ENCODE results near the gene UCN2. TPM values are rescaled to one million over a fixed set of nuclear protein-coding genes. Genes with fewer than 3 reads are reported as not detected.

The UCN2 gene
- total RNA-seq: not detected
- long read RNA-seq: 0 reads

DNA sequence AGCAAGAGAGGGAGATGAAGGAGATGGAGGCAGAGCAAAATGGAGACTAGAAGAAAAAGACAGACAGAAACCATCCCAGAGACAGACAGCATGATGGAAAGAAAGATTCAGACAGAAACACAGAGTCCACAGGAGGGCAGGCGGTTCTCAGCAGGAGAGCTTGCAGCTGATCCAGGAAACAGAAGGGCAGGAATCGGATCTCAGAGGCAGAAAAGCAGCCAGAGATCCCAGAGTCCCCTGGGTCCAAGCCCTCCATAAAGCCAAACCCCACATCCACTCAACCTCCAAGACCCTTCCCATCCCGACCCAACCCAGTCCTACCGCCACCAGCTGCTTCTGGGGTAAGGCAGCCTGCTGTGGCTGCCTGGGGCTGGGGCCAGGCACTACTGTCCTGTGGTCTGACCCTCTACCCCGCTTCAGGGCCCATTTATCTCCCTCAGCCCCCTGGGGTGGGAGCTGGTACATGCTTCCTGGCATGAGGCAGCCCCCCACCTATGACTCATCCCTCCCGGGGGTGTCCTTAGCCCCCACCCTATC is at the start of gene UCN2:
Gene UCN2 (minus strand): TSS at position 400 of the 537 bp plus-strand sequence. CDS start 657 bp downstream, outside the sequence.
- no peak for DNase-seq
- intact Hi-C loops (cut with DNase I): no loop called here

GRCh38 chr3:48612309-48612708 is 48.7 kb upstream of the UCN2 start:
- intact Hi-C loops (cut with DNase I): no loop called here

More for the DNA sequence above, at the start of gene UCN2:
- ATAC-seq: no peak

GRCh38 chr3:48609088-48610005 is 45.8 kb upstream of the UCN2 start, which contains the start of gene UQCRC1:
UQCRC1 (minus strand) TSS chr3:48609646; CDS start chr3:48609620, 26 bp downstream.
- intact Hi-C loops (cut with DNase I): no loop called here
- DNase-seq (peak; percentile 94), ATAC-seq (peak; percentile 100)

More at GRCh38 chr3:48612309-48612708, 48.7 kb upstream of the UCN2 start:
- no peak for DNase-seq
- no peak for ATAC-seq

- no peak for DNase-seq
- intact Hi-C loops (cut with DNase I): no loop called here
- no peak for ATAC-seq
These were observed 43.9 kb upstream of the UCN2 start for GRCh38 chr3:48607519-48607918.

DNA sequence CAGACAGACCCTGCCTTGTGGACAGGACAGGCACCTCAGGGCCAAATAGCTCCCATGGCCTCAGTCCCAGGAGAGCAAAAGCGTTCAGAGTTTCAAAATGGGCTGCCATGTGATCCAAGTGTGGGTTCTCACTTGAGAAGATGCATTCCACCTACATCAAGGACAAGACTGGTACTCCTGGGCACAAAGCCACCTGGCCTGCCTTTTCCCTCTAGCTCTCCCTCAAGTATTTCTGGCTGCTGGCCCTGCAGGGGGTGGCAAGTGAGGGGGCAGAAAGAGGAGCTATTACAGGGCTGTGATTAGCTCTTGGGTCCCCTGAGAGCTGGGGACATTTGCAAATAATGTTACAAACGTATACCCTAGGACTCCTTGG is 38.0 kb upstream of the UCN2 start:
- DNase-seq: peak; percentile 62
- ATAC-seq: peak; percentile 7 to 11
- intact Hi-C loops (cut with DNase I): no loop called here

DNA sequence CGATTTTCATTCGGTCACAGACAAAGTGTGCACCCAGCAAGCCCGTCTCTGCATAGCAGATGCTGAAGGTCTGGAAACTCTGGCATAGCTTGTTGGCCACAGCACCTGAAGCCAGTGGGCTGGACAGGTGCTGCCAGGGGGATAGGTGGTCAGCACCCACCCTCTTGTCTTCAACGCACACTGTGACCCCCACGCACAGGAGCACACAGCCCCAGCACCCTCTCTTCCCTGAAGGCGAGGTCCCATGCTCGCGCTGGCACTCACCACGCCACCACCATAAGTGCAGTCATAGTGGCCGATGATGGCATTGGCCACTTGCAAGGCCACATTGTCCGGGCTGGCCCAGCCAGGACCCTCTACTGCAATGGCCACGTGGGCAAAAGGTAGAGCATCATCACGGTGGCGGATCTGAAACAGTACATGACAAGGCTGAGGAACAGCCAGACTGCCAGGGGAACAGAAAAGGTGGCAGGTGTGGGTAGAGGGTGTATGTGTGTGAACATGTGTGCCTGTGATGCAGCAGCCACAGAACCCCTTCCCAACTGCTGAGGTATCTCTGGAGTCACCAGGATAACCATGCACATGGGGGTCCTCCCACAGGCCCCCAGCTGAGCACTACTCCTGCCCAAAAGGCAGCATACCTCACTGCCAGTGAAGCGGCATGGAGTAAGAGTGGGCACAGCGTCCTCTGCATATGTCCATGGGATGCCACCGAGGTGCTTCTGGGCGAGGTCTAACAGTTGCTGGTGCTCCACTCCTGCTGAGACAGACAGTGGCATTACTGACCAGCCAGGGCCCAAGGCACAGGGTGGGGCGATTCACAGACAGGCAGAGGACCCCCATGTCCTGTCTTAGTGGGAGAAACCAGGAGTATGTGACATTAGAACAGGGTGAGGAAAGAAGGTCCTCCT is 37.4 kb upstream of the UCN2 start:
- no peak for ATAC-seq
- intact Hi-C loops (cut with DNase I): no loop called here
- DNase-seq: no peak

DNA sequence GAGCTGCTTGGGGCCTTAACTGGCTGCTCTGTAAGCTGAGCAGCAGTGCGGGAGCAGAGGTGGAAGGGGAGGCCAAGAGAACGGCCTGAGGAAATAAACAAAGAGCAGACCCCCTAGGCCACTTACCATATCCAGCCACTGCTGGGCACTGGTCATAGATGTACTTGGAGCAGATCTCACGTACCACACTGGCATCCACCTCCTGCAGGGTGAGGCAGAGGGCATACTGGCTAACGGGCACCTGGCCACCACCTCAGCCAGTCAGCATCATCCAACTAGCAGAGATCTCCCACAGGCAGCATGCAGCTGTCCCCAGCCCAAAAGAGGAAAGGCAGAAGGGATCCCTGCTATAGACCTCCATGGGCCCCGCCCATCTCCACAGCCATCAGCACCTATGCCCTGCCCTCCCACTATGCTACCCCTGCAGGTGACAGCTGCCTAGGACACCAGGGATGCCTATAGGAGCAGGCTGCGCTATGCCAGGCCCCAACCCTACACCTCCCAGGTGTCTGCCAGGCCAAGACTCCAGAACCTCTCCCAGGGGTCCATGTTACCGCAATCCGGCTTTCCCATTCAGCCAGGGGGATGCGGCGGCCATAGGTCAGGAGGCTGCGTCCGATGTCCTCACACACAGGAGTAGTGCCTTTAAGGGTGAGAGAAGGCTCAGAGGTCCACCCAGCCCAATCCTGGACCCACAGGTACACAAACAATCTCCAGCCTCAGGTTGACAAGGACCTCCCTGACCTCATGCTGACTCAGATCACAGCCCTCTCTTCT is 36.1 kb upstream of the UCN2 start:
- intact Hi-C loops (cut with DNase I): no loop called here
- DNase-seq (no peak), ATAC-seq (no peak)

DNA sequence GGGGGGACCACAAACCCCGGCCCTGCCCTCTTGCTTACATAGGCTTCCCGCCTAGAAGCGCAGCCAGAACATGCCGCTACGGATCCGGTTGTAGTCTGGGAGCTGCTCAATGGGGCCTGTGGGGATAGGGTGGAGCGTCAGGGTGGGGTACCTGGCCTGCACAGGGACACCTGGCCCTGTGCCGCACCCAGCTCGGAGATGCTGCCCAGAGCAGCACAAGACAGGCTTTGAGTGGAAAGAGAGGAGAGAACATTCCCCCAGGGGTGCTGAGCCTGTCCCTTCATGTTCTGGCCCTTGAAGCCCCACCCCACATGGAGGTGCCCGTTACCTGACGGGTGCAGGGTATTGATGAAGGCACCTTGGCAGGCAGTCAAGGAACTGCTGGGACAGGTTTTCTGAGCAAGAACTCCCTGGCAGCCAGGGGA is 35.5 kb upstream of the UCN2 start:
- DNase-seq: no peak
- intact Hi-C loops (cut with DNase I): no loop called here

DNA sequence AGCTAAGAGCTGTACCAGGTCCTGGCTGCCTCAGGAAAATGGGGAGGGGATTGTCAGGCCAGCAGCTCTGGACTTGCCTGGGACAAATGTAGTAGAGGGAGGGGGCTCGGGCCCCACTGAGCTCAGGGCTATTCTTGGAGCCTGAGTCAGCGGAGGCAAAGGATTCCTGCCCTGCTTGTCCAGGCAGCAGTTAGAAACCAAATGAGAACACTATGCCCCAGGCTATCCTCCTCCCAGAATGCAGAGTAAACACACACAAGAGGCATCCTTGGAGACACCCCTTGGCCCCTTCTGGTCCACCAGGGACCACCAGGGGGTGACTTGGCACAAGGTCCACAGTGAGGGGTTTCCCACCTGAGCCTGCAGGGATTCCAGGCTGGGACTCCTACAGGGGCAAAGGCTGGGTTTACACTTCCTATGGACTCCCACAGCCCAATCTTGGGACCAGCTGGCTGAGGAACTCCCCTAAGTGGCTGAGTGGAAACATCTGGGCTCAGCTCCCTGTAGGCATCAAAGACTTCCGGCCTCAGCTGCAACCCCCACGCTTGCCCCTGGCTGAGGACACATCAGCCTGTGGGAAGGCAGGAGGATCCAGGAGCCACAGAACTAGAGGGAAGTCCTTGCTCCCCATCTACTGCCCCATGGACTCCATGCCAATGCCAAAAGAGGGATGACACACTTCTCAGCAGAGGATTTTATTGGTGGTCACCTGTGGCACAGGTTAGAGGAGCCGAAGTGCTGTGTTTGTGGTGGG is 34.9 kb upstream of the UCN2 start:
- ATAC-seq (peak; percentile 64 to 79), DNase-seq (peak; percentile 55)
- intact Hi-C loops (cut with DNase I): no loop called here

More for the DNA sequence above, 35.5 kb upstream of the UCN2 start:
- no peak for ATAC-seq

GRCh38 chr3:48597408-48597800 is 33.8 kb upstream of the UCN2 start:
- ATAC-seq (no peak), DNase-seq (no peak)
- intact Hi-C loops (cut with DNase I): no loop called here

DNA sequence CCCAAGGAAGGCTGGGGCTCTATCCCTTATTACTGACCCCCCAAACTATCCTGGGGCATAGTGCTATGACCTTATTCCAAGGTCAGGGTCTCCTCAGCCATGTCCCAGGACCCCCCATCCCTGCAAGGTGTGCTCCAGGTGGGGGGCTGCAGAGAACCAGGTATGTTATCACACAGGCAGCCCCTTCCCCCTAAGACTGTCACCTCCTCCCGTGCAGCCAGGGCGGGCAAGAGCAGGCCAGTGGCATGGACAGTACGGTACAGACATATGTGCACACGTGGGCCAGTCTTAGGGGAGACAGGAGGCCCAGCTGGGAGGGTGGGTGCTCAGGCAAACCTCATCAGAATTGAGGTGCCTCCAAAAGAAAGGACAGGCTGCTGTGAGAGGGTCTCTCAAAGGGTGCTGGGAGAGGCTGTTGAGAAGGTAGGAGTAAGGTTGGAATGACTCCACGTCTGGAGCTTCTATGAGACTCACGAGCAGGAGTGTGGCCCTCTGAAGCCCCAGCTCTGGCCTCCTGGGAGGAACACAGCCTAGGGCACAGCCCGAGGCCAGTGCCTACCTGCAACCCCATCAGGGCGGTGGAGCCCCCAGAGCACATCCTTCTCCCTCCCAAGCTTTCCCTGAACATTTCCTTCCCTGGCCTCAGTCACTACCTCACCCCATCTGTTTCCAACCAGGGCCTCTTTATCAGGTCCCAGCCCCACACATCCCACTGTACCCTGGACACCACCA is 33.3 kb upstream of the UCN2 start:
- intact Hi-C loops (cut with DNase I): no loop called here
- ATAC-seq (no peak), DNase-seq (no peak)

- ATAC-seq: no peak
- intact Hi-C loops (cut with DNase I): no loop called here
- DNase-seq: no peak
These were observed 32.6 kb upstream of the UCN2 start for GRCh38 chr3:48596157-48596556.

- intact Hi-C loops (cut with DNase I): no loop called here
- ATAC-seq (peak in 1 of 2 donors; percentile 66), DNase-seq (peak; percentile 58)
These were observed 32.0 kb upstream of the UCN2 start for GRCh38 chr3:48595526-48596121.

GRCh38 chr3:48595075-48595525 is 31.5 kb upstream of the UCN2 start, which contains the start of gene COL7A1:
COL7A1 (minus strand) TSS chr3:48595329; CDS start chr3:48595159, 170 bp downstream.
- ATAC-seq (peak; percentile 7 to 24), DNase-seq (no peak)
- intact Hi-C loops (cut with DNase I): no loop called here

GRCh38 chr3:48594417-48595049 is 31.0 kb upstream of the UCN2 start:
- DNase-seq (no peak), ATAC-seq (no peak)
- intact Hi-C loops (cut with DNase I): no loop called here

GRCh38 chr3:48593337-48593736 is 29.8 kb upstream of the UCN2 start:
- intact Hi-C loops (cut with DNase I): no loop called here
- no peak for ATAC-seq
- no peak for DNase-seq

Data from left cardiac atrium (tissue), 4 donors.